Chondrocyte (in vitro differentiated cells): ENCODE measurements around the gene MRTFA. TPM values are rescaled to one million over a fixed set of nuclear protein-coding genes. Genes with fewer than 3 reads are reported as not detected.

ENCODE experiments used
- DNase-seq: peaks from one replicate; pipeline ENCODE4 v3.0.0; 2021; ENCODE audit warnings: mixed read lengths, low spot score
- H3K27ac Mint-ChIP-seq: one replicate; pipeline ENCODE4 v1.8.0; 2021; ENCODE audit warnings: mild to moderate bottlenecking, moderate library complexity, mixed read lengths; ENCODE audit not compliant: unreplicated experiment
- H3K27me3 Mint-ChIP-seq: 2 replicates; pipeline ENCODE4 v1.8.0; 2021; ENCODE audit warnings: low read depth, mixed read lengths
- H3K36me3 Mint-ChIP-seq: 2 replicates; pipeline ENCODE4 v1.8.0; 2021; ENCODE audit warnings: low read depth, mixed read lengths
- H3K4me1 Mint-ChIP-seq: 2 replicates; pipeline ENCODE4 v1.8.0; 2021; ENCODE audit warnings: low read depth, mild to moderate bottlenecking, mixed read lengths
- H3K4me3 Mint-ChIP-seq: one replicate; pipeline ENCODE4 v1.8.0; 2021; ENCODE audit warnings: mild to moderate bottlenecking, moderate library complexity, mixed read lengths; ENCODE audit not compliant: unreplicated experiment
- H3K9me3 Mint-ChIP-seq: 2 replicates; pipeline ENCODE4 v1.8.0; 2021; ENCODE audit warnings: low read depth, mixed read lengths
- total RNA-seq: library from RNA; stranded (reverse); gene quantifications from 3 replicates; pipeline ENCODE4 v1.2.1, GENCODE V29; 2021
- TF ChIP-seq, protein P1 (sequence below): fragments of 200-600 bp; sonication (generic); IDR thresholded peaks from 2 replicates; pipeline ENCODE4 v1.5.0; 2021; ENCODE audit warnings: antibody characterized with exemption, mild to moderate bottlenecking, moderate library complexity

The MRTFA gene
- total RNA-seq, 1 donor from 2014 or later: 69.8 TPM

DNA sequence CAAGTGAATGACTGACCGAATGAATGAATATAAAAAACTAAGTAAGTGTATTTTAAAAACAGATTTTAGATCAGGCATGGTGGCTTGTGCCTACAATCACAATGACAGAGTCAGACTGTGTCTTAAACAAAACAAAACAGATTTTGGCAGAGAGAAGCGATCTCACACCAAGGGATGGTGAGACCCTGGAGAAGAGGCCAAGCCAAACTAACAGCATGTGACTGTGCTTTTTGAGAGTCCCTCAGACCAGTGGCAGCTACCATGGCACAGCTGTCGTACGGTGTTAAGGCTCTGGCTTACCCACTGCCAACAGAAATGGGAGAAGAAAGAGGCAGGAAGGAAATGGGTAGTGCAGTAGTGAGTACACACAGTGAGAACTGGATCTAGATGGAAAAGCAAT is 205.5 kb downstream of the MRTFA start:
- TF ChIP-seq, protein P1, sequence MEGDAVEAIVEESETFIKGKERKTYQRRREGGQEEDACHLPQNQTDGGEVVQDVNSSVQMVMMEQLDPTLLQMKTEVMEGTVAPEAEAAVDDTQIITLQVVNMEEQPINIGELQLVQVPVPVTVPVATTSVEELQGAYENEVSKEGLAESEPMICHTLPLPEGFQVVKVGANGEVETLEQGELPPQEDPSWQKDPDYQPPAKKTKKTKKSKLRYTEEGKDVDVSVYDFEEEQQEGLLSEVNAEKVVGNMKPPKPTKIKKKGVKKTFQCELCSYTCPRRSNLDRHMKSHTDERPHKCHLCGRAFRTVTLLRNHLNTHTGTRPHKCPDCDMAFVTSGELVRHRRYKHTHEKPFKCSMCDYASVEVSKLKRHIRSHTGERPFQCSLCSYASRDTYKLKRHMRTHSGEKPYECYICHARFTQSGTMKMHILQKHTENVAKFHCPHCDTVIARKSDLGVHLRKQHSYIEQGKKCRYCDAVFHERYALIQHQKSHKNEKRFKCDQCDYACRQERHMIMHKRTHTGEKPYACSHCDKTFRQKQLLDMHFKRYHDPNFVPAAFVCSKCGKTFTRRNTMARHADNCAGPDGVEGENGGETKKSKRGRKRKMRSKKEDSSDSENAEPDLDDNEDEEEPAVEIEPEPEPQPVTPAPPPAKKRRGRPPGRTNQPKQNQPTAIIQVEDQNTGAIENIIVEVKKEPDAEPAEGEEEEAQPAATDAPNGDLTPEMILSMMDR: no peak
- Mint-ChIP-seq H3K27ac (peak overlapping the region; percentile 22), H3K36me3 (peaks cover 33% of the 10 kb centered on the region), H3K9me3 (no peaks in the 10 kb centered on the region), H3K4me3 (no peak overlapping the region), H3K4me1 (peaks cover 28% of the 10 kb centered on the region), H3K27me3 (no peaks in the 10 kb centered on the region)
- DNase-seq: no peak

DNA sequence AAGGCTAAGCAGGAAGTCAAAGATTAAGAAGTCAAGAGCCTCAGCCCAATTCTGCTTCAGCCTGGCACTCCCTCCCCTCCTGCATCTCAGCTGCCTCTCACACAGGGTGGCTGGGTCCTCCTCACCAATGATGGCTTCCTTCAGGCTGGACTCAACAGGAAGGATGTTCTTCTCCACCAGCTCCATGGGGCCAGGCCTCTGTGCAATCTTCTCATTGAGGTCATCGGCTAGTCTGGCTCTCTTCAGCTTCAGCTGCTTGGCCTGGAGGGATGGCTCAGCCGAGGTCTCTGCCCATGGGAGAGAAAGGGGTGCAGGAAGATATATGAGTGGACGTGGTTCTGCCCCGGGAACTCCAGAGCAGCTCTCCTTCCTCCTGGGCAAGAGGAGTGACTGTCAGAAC is 207.0 kb downstream of the MRTFA start:
- Mint-ChIP-seq H3K4me1 (peaks cover 20% of the 10 kb centered on the region), H3K4me3 (no peak overlapping the region), H3K9me3 (no peaks in the 10 kb centered on the region), H3K27me3 (no peaks in the 10 kb centered on the region), H3K36me3 (peaks cover 37% of the 10 kb centered on the region), H3K27ac (peak overlapping the region; percentile 8)
- TF ChIP-seq, protein P1: no peak
- DNase-seq: no peak

DNA sequence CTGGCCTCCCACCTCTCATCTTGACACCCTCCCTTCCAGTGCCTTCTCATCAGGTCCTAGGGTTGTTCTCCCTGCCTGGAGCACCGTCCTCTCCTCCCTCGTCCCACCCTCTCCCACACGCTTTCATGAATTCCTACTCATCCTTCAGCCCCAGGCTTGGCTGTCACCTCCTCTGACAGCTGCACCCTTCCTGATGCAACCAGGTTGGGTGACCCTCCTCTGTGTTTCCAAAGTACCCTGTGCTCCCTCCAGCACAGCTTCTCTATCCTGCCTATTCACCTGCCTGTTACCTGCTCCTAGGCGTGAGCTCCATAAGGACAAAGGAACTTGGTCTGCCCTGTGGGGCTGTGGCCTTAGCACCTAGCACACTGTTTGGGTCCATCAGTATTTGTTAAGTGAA is 207.7 kb downstream of the MRTFA start:
- Mint-ChIP-seq H3K4me1 (peaks cover 13% of the 10 kb centered on the region), H3K27me3 (no peaks in the 10 kb centered on the region), H3K27ac (peak overlapping the region; percentile 36), H3K4me3 (no peak overlapping the region), H3K36me3 (peaks cover 37% of the 10 kb centered on the region), H3K9me3 (no peaks in the 10 kb centered on the region)
- no peak for DNase-seq
- TF ChIP-seq, protein P1: no peak

DNA sequence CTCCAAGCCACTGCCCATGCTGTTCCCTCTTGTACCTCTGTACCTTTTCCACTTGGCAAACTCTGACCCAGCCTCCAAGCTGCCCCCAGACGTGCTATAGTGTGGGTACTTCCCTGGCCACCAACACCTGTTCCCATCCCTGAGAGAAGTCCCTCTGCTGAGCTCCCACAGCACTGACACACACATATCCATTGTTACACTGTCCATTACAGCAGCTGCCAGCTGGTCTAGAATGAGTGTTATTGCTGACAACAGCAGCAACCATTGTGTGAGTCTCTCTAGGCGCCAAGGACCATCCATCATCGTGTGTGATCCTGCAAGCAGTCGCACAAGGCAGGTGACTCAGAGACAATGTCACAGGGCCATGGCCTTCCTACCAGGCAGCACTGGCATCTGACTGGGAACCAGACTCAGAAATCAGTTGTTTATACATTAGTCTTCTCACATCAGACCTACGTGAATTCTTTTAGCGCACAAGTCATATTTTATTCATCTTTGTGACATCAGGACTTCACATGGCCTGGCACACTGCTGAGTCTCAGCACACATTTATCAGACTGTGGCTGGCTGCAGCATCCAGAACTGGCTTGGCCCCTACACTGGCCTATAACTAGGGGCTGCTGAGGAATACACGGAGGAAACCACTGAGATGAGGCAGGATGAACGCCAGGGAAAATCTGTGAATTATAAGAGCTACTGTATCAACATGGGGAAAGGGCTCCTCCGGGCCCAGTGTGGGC is 209.8 kb downstream of the MRTFA start:
- peak overlapping the region; percentile 30 for H3K27ac Mint-ChIP-seq
- H3K4me1 Mint-ChIP-seq: peaks cover 13% of the 10 kb centered on the region
- H3K9me3 Mint-ChIP-seq: no peaks in the 10 kb centered on the region
- peaks cover 50% of the 10 kb centered on the region for H3K36me3 Mint-ChIP-seq
- no peaks in the 10 kb centered on the region for H3K27me3 Mint-ChIP-seq
- TF ChIP-seq, protein P1: no peak
- DNase-seq: no peak
- H3K4me3 Mint-ChIP-seq: no peak overlapping the region

DNA sequence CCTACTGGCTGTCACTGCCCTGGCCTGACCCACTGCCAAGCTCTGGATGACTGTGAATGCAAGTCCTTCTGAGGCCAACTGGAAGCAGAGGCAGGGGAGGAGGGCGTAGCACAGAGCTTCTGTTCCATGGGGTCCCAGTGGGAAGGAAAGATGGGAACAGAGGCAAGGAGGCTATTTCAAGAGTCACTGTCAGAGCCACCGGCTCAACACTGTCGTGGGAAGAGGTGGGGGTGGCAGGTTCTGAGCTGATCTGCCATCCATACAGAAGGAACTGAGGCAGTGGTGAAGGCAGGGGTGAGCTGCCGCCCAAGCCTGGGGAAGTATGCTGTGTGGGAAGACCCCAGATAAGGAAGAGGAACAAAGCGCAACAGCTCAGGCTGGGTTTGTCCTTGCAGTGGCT is 211.4 kb downstream of the MRTFA start:
- Mint-ChIP-seq H3K36me3 (peaks cover 42% of the 10 kb centered on the region), H3K4me1 (peaks cover 6% of the 10 kb centered on the region), H3K27me3 (no peaks in the 10 kb centered on the region), H3K27ac (peak overlapping the region; percentile 41), H3K9me3 (no peaks in the 10 kb centered on the region), H3K4me3 (no peak overlapping the region)
- no peak for DNase-seq
- TF ChIP-seq, protein P1: no peak
